ENCODE data around the gene TTLL1.

Gene TTLL1

GRCh38 chr22:42990131-42990838, 98.9 kb downstream of the TTLL1 start:
- no peak for DNase-seq
